GM19395 (cell line): ENCODE data around the gene KLHL8.
A peak's percentile ranks its signal among the peaks of the same experiment; 100 is the strongest.
"Not testable (repeated sequence)": the region's sequence is repeated elsewhere in the genome, so short reads cannot be mapped to it uniquely, and the experiment has no call there.

Source experiments
- ATAC-seq: cut with Tn5 transposase; IDR thresholded peaks from one replicate; pipeline ENCODE4 v1.9.1; 2021; ENCODE audit warnings: mild to moderate bottlenecking, moderate library complexity; ENCODE audit not compliant: unreplicated experiment

The KLHL8 gene

DNA sequence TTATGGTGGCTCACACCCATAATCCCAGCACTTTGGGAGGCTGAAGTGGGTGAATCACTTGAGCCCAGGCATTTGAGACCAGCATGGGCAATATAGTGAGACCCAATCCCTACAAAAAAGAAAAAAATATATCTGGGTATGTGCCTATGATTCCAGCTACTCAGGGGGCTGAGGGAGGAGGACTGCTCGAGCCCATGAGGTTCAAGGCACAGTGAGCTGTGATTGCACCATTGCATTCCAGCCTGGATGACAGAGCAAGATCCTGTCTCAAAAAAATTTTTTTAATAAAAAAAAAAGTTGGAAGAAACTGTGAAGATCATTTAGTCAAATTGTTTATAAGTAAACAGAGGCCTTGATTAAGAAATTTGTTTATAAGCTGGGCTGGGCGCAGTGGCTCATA lies 39.7 kb downstream of the KLHL8 start:
- no peak for ATAC-seq

DNA sequence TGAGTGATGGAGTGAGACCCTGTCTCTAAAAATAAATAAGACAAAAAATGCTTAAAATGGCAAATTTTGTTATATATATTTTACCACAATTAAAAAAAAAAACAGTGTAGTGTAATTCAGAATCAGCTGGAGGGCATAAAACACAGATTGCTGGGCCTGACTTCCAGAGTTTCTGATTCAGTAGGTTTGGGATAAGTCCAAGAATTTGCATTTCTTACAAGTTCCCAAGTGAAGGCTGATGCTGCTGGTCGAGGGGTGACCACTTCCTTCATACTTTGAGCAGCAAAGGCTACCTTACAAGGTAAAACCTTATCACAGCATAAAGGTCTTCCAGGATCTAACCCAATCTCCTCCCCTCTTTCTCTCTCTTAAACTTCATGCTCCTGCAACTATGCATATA lies 40.7 kb downstream of the KLHL8 start:
- no peak for ATAC-seq

- no peak for ATAC-seq
Observed at GRCh38 chr4:87174672-87175071, 45.7 kb downstream of the KLHL8 start.

DNA sequence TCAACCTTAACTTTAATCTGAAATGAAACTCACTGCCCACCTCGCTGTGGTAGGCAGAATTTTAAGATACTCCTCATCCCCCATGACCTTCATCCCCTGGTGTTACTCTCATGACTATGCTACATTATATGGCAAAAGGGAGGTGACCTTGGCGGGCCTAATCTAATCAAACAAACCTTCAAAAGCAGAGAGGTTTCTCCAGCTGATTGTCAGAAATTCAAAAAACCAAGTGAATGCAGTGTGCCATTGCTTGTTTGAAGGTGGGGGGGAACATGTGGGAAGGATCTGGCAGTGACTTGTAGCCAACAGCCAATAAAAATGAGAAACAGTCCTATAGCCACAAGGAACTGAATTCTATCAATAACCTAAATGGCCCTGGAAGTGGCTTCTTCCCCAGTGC lies 48.5 kb downstream of the KLHL8 start:
- no peak for ATAC-seq

- no peak for ATAC-seq
Observed at GRCh38 chr4:87166296-87166854, 54.0 kb downstream of the KLHL8 start.

GRCh38 chr4:87165892-87166291 lies 54.5 kb downstream of the KLHL8 start:
- no peak for ATAC-seq

GRCh38 chr4:87153078-87153870 lies 67.1 kb downstream of the KLHL8 start:
- ATAC-seq: no peak

DNA sequence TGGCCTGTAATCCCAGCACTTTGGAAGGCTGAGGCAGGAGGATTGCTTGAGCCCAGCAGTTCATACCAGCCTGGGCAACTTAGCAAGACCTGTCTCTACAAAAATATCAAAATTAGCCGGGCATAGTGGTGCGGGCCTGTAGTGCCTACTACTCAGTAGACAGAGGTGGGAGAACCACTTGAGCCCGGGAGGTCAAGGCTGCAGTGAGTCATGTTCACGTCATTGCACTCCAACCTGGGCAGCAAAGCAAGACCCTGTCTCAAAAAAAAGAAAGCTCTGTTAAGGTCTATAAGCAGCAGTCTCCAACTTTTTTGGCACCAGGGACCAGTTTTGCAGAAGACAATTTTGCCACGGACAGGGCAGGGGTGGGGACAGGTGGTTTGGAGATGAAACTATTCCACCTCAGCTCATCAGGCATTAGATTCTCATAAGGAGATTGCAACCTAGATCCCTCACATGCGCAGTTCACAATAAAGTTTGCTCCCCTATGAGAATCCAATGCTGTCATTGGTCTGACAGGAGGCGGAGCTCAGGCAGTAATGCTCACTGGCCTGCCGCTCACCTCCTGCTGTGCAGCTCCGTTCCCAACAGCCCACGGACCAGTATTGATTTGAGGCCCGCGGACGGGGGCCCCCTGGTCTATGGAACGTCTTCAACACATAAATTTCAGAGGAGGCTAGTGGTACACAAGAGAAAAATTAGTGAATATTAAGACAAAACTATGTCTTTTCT lies 67.9 kb downstream of the KLHL8 start:
- no peak for ATAC-seq

- ATAC-seq: no peak
Observed at GRCh38 chr4:87151730-87152129, 68.7 kb downstream of the KLHL8 start.

DNA sequence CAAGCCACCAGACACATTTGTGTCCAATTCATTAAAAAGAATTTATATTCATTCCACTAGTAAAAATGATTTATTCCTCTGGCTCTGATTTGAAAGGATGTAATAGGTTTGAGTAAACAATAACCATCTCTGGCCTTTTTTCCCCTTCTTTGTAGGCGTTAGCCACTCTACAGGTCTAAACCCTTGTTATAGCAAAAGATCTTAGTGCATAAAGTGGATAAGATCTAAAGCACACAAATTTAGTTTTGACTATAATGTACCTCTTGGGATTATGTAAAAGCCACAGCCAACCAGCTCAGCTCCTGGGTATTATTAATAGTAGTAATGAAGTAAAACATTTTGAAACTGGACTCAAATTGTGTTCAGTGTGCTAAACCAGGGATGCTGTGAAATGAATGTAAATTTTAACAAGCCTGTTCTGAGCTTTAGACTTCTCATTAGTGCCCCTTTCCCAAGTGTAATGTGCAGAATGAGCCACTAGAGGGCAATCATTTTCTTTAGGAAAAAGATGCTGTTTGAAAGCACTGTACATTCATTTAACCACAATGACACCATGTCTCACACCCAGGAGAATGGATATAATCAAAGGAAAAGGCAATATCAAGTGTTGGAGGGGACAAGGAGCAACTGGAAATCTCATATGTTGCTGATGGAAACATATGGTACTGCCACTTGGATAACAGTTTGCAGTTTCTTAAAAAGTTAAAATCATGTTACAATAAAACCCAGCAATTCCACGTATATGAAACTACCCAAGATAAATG lies 69.7 kb downstream of the KLHL8 start:
- ATAC-seq: peak; percentile 56

- no peak for ATAC-seq
Observed at GRCh38 chr4:87147116-87147515, 73.3 kb downstream of the KLHL8 start.

DNA sequence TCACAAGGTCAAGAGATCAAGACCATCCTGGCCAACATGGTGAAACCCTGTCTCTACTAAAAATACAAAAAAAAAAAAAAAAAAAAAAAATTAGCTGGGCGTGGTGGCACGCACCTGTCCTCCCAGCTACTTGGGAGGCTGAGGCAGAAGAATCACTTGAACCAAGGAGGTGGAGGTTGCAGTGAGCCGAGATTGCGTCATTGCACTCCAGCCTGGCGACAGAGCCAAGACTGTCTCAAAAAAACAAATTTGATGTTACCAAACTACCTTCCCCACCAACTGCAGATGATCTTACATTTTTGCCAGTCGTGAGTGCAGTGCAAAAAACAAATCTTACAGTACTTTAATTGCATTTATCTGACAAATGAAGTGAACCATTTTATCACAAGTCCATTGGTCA lies 74.5 kb downstream of the KLHL8 start:
- ATAC-seq: not testable (repeated sequence)

DNA sequence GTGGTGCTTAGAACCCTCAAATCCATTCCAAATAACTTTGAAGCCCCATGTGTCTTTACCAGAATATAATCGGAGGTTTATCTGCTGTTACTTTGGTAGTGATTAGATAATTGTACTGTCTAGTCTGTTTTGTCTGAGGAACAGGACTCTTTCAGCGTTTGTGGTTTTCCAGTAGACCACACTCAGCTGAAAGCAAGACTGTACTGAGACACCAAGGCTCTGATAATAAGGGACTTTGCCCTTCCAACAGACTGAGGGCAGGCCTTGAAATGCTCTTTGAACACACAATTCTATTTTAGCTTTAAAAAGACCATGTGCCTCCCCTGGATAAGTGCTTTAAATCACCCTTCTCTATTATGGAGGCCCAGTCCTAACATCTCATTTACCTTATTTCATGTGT lies 76.1 kb downstream of the KLHL8 start:
- no peak for ATAC-seq

DNA sequence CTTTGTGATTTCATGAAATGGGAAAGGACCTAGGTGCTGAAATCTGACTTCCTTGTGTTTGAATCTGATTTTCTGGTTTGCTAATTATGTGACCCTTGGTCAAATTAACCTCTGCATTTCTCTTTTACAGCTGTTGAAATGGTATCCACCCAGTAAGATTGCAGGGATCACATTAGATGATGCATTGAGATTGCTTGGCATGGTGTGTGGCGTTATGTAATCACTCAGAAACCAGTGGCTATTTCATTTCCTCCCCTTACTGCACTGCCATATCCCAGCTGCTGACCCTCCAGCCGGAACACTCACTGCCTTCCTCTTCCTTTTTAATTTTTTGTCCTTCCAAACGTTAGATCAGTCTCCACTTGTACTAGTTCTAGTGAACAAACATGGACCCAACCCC lies 79.0 kb downstream of the KLHL8 start:
- no peak for ATAC-seq

- no peak for ATAC-seq
Observed at GRCh38 chr4:87134122-87134521, 86.3 kb downstream of the KLHL8 start.

GRCh38 chr4:87133183-87133582 lies 87.2 kb downstream of the KLHL8 start:
- ATAC-seq: no peak

GRCh38 chr4:87132035-87132434 lies 88.4 kb downstream of the KLHL8 start:
- ATAC-seq: no peak

DNA sequence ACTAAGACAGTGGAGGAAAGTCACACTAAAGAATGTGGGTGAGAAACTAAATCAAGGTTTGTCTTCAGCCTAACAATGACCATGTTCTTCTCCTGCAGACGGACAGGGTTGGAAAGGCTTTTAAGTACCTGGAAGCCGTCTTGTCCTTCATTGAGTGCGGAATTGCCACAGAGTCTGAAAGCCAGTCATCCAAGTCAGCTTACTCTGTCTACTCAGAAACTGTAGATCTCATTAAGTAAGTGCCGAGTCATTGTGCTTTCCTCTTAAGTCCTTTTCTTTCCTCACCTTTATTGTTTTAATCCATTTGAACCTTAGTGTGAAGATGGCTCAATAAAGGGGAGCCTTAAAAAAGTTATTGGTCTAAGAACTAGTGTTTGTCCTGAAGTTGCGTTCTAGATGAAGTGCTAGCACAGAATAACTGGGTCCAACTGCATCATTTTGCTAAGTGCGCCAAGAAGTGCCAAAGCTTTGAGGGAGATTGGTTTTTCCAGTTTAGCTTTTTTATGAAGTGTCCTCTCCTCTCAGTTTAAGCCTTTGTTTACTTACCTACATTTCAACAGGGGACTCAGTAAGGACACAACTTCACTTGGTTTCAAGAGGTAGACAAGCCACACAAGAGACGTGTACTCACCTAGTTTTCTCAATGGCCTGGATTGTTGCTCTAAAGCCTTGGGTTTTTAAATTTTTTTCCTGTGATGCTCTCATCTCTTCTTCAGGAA lies 89.3 kb downstream of the KLHL8 start:
- ATAC-seq: no peak

DNA sequence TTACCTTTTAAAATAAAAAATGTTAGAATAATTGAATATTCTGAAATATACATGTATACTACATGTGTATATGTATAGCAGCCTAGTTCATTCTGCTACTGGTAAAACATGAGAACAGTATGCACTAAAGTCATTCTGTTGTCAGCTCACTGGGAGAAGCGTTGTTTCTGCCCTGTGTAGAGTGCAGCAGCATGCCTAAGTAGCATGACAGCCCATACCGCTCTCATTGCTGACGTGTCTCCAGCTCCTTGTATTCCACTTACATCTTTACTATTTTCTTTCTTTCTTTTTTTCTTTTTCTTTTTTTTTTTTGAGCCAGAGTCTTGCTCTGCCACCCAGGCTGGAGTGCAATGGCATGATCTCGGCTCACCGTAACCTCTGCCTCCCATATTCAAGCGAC lies 90.7 kb downstream of the KLHL8 start:
- ATAC-seq: no peak

DNA sequence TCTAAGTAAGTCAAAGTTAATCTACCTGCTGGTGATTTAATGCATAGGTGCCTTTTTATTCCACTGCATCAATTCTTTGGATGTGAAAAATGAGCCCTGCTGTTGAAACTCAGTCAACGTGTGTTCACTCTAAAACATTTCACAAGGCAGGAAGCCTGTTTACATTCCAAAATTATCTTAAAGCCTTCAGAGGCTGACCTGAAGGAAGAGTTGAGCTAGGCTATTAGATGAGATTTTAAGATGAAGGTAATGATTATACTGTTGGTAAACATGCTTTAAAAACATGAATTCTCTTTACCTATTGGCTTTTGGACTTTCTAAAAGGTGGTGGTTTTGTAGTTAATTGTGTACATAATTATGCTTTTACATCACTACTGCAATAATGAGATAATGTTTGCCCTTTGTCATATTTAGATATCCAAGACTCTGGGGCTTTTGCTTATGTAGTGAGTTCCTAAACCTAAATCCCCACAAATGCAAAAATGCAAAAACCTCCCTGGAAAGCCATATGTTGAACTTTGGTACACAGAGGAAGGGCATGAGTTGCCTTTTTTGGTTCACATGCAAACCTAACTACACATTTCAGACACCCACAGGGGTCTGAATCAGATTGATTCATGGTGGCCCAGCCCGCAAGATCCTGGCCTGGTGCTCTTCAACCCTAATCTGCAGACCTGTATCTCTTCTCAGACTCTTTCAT lies 92.3 kb downstream of the KLHL8 start:
- no peak for ATAC-seq
